Measurements from ENCODE around the gene FMN1. TPM values are rescaled to one million over a fixed set of nuclear protein-coding genes. Genes with fewer than 3 reads are reported as not detected.

The FMN1 gene
- total RNA-seq, 4 donors from 2014 or later: 32.6 to 102 (median 63.0) TPM

DNA sequence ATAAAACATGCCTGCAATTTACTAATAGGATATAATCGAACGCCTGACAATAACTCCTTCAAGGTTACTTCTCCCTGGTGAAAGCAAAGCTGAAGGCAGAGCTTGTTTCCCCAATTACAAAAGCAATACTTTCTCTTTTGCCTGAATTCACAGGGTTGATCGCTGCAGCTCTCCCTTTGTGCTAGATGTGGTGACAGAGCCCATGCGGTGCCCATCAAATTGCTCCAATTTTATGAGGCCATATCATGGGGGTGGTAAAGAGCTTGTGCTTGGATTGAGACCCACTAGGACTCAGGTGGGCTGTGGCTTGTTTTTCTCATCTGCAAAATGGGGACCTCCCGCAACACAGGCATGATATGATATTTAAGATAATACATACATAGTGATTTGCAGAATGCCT is 333.3 kb downstream of the FMN1 start:
- H3K36me3 ChIP-seq: no peaks in the 10 kb centered on the region
- H3K27me3 ChIP-seq: no peaks in the 10 kb centered on the region
- TF ChIP-seq POLR2A (IDR thresholded peaks at IDR 0.05): no peak
- TF ChIP-seq, protein P1, sequence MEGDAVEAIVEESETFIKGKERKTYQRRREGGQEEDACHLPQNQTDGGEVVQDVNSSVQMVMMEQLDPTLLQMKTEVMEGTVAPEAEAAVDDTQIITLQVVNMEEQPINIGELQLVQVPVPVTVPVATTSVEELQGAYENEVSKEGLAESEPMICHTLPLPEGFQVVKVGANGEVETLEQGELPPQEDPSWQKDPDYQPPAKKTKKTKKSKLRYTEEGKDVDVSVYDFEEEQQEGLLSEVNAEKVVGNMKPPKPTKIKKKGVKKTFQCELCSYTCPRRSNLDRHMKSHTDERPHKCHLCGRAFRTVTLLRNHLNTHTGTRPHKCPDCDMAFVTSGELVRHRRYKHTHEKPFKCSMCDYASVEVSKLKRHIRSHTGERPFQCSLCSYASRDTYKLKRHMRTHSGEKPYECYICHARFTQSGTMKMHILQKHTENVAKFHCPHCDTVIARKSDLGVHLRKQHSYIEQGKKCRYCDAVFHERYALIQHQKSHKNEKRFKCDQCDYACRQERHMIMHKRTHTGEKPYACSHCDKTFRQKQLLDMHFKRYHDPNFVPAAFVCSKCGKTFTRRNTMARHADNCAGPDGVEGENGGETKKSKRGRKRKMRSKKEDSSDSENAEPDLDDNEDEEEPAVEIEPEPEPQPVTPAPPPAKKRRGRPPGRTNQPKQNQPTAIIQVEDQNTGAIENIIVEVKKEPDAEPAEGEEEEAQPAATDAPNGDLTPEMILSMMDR (IDR thresholded peaks at IDR 0.05): no peak
- TF ChIP-seq POLR2AphosphoS5 (IDR thresholded peaks at IDR 0.05): no peak
- TF ChIP-seq EP300 (IDR thresholded peaks at IDR 0.05; ENCODE audit: low read depth): no peak
- peak overlapping the region in 3 of 4 donors; percentile 18 to 45 (median 35) for H3K27ac ChIP-seq
- intact Hi-C loops (cut with DNase I; ENCODE audit: low total_unique reads): no loop called here
- DNase-seq: no peak
- in situ Hi-C loops (cut with MboI; ENCODE audit: low pct_ligation_motif_present in 1 of 4, low pct_unique_long_range_greater_than_20kb in 1 of 4, low sequenced_read_pairs in 3 of 4): no loop called here
- H3K4me1 ChIP-seq: peaks cover 0 to 16% (median 2%) of the 10 kb centered on the region in 4 donors
- H3K4me3 ChIP-seq: no peak overlapping the region
- 86 to 88% methylated on average over 3 to 5 of the region's 5 CpGs for WGBS, 2 donors (ENCODE audit: low coverage in 1 of 2)
- H3K9me3 ChIP-seq: no peaks in the 10 kb centered on the region

DNA sequence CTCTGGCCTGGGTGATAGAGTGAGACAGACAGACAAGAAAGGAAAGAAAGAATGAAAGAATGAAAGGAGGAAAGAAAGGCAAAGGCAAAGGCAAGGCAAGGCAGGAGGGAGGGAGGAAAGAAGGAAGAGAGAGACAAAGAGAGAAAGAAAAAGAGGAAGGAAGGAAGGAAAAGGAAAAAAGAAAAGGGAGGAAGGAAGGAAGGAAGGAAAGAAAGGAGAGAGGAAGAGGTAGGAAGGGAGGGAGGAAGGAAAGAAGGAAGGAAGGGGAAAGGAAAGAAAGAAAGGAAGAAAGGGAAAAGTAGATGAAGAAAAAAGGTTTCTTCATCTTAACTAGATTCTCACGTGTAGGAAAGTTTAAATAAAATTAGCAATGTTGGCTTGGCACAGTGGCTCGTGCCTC is 334.5 kb downstream of the FMN1 start:
- no peak for TF ChIP-seq POLR2A (IDR thresholded peaks at IDR 0.05)
- TF ChIP-seq EP300 (IDR thresholded peaks at IDR 0.05; ENCODE audit: low read depth): no peak
- TF ChIP-seq POLR2AphosphoS5 (IDR thresholded peaks at IDR 0.05): no peak
- TF ChIP-seq, protein P1 (IDR thresholded peaks at IDR 0.05): no peak
- no peaks in the 10 kb centered on the region for H3K27me3 ChIP-seq
- H3K4me1 ChIP-seq: peaks cover 0 to 23% (median 2%) of the 10 kb centered on the region in 4 donors

DNA sequence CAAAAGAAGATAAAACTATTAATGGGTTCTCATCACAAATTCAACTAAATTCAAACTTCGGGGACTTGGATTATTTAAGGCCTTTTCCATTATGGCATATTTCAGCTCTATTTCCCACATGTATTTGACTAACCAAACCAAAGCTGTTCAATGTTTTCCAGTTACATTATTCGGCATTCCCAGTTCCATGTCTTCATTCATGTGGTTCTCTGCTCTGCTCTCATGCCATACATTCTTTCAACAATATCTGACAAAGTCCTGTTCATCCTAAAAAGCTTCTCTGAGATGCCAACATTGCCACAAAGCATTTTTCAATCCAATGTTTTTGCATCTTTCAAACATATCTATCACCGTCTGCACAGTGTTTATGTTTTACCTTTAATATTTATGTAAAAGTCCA is 335.3 kb downstream of the FMN1 start:
- Histone ChIP-seq H3K4me3 (no peak overlapping the region), H3K36me3 (no peaks in the 10 kb centered on the region), H3K27me3 (no peaks in the 10 kb centered on the region), H3K9me3 (no peaks in the 10 kb centered on the region), H3K4me1 (peaks cover 0 to 22% (median 2%) of the 10 kb centered on the region in 4 donors), H3K27ac (no peak overlapping the region)
- intact Hi-C loops (cut with DNase I; ENCODE audit: low total_unique reads) (no loop called here), in situ Hi-C loops (cut with MboI; ENCODE audit: low pct_ligation_motif_present in 1 of 4, low pct_unique_long_range_greater_than_20kb in 1 of 4, low sequenced_read_pairs in 3 of 4) (no loop called here)
- TF ChIP-seq POLR2AphosphoS5 (IDR thresholded peaks at IDR 0.05) (no peak), POLR2A (IDR thresholded peaks at IDR 0.05) (no peak), EP300 (IDR thresholded peaks at IDR 0.05; ENCODE audit: low read depth) (no peak)
- TF ChIP-seq, protein P1 (IDR thresholded peaks at IDR 0.05): no peak
- no peak for DNase-seq
- 77 to 86% methylated on average over 3 of the region's 3 CpGs for whole genome bisulfite sequencing, 2 donors (ENCODE audit: low coverage in 1 of 2)

More for the DNA sequence above, 334.5 kb downstream of the FMN1 start:
- no peak for DNase-seq
- intact Hi-C loops (cut with DNase I; ENCODE audit: low total_unique reads) (no loop called here), in situ Hi-C loops (cut with MboI; ENCODE audit: low pct_ligation_motif_present in 1 of 4, low pct_unique_long_range_greater_than_20kb in 1 of 4, low sequenced_read_pairs in 3 of 4) (no loop called here)
- no peak overlapping the region for H3K27ac ChIP-seq
- H3K9me3 ChIP-seq: no peaks in the 10 kb centered on the region
- no peak overlapping the region for H3K4me3 ChIP-seq
- 80 to 85% methylated on average over 1 to 2 of the region's 2 CpGs for WGBS, 2 donors (ENCODE audit: low coverage in 1 of 2)
- H3K36me3 ChIP-seq: no peaks in the 10 kb centered on the region

DNA sequence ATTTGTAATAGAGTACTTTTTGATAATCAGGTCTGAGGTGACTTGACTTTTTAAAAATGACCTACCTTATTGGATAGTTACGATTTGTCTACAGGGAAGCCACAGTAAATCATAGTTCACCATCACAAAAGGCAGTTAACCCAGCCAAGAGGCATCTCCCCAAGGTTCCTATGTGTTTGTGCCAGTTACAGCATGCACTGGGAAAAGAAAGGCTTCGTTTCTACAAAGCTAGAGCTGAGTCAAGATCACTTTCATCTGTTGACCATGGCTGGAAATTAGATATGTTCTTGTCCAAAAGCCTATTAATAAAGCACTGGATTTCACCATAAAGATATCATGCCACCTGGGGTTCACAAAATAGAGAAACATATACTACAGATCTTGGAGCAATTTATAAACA is 336.8 kb downstream of the FMN1 start:
- TF ChIP-seq, protein P1 (IDR thresholded peaks at IDR 0.05): no peak
- no peak for TF ChIP-seq POLR2AphosphoS5 (IDR thresholded peaks at IDR 0.05)
- no peak for TF ChIP-seq POLR2A (IDR thresholded peaks at IDR 0.05)
- TF ChIP-seq EP300 (IDR thresholded peaks at IDR 0.05; ENCODE audit: low read depth): no peak
- Histone ChIP-seq H3K9me3 (no peaks in the 10 kb centered on the region), H3K27me3 (no peaks in the 10 kb centered on the region), H3K36me3 (no peaks in the 10 kb centered on the region), H3K27ac (no peak overlapping the region), H3K4me1 (peaks cover 0 to 17% (median 2%) of the 10 kb centered on the region in 4 donors), H3K4me3 (no peak overlapping the region)
- intact Hi-C loops (cut with DNase I; ENCODE audit: low total_unique reads): no loop called here
- in situ Hi-C loops (cut with MboI; ENCODE audit: low pct_ligation_motif_present in 1 of 4, low pct_unique_long_range_greater_than_20kb in 1 of 4, low sequenced_read_pairs in 3 of 4): no loop called here
- DNase-seq: no peak
- WGBS, 2 donors (ENCODE audit: low coverage in 1 of 2): 60 to 81% methylated on average over 2 of the region's 2 CpGs

Data from transverse colon (tissue), 4 donors.